ENCODE data around the gene ABLIM1.

The ABLIM1 gene

GRCh38 chr10:114624422-114624821, 33.7 kb downstream of the ABLIM1 start:
- no peak for TF ChIP-seq CTCF (IDR thresholded peaks at IDR 0.05; ENCODE audit: low read length, missing control alignments)
- DNase-seq (ENCODE audit: low read depth), result no peak

GRCh38 chr10:114623661-114624294, 34.3 kb downstream of the ABLIM1 start:
- TF ChIP-seq CTCF (IDR thresholded peaks at IDR 0.05; ENCODE audit: low read length, missing control alignments), result no peak
- peak; percentile 78 for DNase-seq (ENCODE audit: low read depth)
- no peak overlapping the region for H3K4me3 ChIP-seq (replicated peaks; ENCODE audit: low read depth, low read length)

More at GRCh38 chr10:114624422-114624821, 33.7 kb downstream of the ABLIM1 start:
- no peak overlapping the region for H3K4me3 ChIP-seq (replicated peaks; ENCODE audit: low read depth, low read length)

- TF ChIP-seq CTCF (IDR thresholded peaks at IDR 0.05; ENCODE audit: low read length, missing control alignments), result no peak
- no peak overlapping the region for H3K4me3 ChIP-seq (replicated peaks; ENCODE audit: low read depth, low read length)
- no peak for DNase-seq (ENCODE audit: low read depth)
Observed at GRCh38 chr10:114623155-114623554, 34.9 kb downstream of the ABLIM1 start.

- TF ChIP-seq CTCF (IDR thresholded peaks at IDR 0.05; ENCODE audit: low read length, missing control alignments), result no peak
- DNase-seq (ENCODE audit: low read depth), result no peak
- no peak overlapping the region for H3K4me3 ChIP-seq (replicated peaks; ENCODE audit: low read depth, low read length)
Observed at GRCh38 chr10:114618722-114619121, 39.4 kb downstream of the ABLIM1 start.

- no peak for TF ChIP-seq CTCF (IDR thresholded peaks at IDR 0.05; ENCODE audit: low read length, missing control alignments)
- DNase-seq (ENCODE audit: low read depth), result no peak
- no peak overlapping the region for H3K4me3 ChIP-seq (replicated peaks; ENCODE audit: low read depth, low read length)
Observed at GRCh38 chr10:114616516-114616915, 41.6 kb downstream of the ABLIM1 start.

- TF ChIP-seq CTCF (IDR thresholded peaks at IDR 0.05; ENCODE audit: low read length, missing control alignments), result no peak
- no peak overlapping the region for H3K4me3 ChIP-seq (replicated peaks; ENCODE audit: low read depth, low read length)
Observed at GRCh38 chr10:114616103-114616502, 42.0 kb downstream of the ABLIM1 start.

GRCh38 chr10:114615600-114616007, 42.5 kb downstream of the ABLIM1 start:
- DNase-seq (ENCODE audit: low read depth), result no peak
- no peak overlapping the region for H3K4me3 ChIP-seq (replicated peaks; ENCODE audit: low read depth, low read length)
- TF ChIP-seq CTCF (IDR thresholded peaks at IDR 0.05; ENCODE audit: low read length, missing control alignments), result no peak

More at GRCh38 chr10:114616103-114616502, 42.0 kb downstream of the ABLIM1 start:
- DNase-seq (ENCODE audit: low read depth), result no peak

Measured in fibroblast of pulmonary artery (primary cell).